Measurements from ENCODE around the gene FANCC.

- TF ChIP-seq CTCF (IDR thresholded peaks at IDR 0.05) = peak in 5 of 7 experiments; percentile 12 to 58 (median 51)
- no peak for TF ChIP-seq POLR2A (IDR thresholded peaks at IDR 0.05)
These were observed 134.5 kb downstream of the FANCC start for GRCh38 chr9:95182854-95183563.

Data from body of pancreas (tissue), 4 donors.